HG03175 (cell line): ENCODE data around the gene SERPINB3.
"Not testable (repeated sequence)": the region's sequence is repeated elsewhere in the genome, so short reads cannot be mapped to it uniquely, and the experiment has no call there.

Experiments used
- ATAC-seq: cut with Tn5 transposase; IDR thresholded peaks from one replicate; pipeline ENCODE4 v1.9.1; 2021; ENCODE audit warnings: mild to moderate bottlenecking, moderate library complexity; ENCODE audit not compliant: unreplicated experiment

Gene SERPINB3

DNA sequence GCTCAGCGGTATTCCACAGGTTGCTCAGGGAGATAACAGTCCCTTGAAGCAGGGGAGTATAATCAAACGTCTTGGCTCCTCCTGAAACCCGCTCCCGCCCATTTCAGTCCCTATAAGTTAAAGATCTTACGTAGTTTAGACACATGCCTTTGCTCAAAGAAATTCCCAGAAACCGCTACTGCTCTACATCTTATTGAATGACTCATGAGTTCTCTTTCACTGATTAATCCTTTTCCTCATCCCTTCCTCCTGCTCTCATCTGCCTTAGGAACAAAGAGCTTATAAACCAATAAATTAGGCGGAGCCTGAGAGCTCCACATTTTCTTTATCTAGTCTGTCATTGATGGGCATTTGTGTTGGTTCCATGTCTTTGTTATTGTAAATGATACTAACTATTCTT lies 13.5 kb downstream of the SERPINB3 start:
- ATAC-seq = no peak

DNA sequence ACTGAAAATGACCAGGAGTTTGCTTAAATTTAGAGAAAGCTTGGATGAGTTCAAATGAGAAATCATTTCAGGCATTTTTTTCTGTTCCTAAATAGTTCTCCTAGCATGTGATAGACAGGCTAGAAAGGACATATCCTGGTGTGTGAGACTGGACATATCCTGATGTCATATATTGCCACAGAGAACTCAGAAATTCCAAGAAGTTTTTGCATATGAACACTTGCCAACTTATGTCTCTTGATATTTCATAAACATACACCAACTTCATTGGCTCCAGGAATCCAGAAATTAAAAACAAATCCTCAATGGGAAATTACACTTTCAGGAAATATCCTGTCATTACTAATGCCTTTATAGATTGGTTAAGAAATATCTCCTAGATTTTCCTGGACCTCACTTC lies 14.8 kb downstream of the SERPINB3 start:
- ATAC-seq = no peak

GRCh38 chr18:63644694-63645093 lies 17.0 kb downstream of the SERPINB3 start:
- not testable (repeated sequence) for ATAC-seq

DNA sequence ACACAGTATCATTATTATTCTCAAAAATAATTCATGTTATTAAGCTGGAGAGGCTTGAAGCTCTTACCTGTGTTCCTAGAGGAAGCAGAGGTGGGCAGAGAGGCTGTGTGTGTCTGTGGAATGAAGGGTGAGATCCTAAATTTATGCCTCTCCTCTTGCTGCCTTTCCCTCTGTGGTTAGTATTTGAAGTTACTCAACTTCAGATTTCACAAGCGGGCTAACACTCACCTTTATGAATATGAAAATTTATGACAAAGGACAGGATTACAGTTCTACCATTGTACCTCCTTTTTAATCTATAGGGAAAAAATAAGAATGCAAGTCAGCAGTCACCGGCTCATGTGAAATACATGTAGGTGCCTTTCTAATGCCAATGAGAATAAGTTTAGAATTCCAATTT lies 17.6 kb downstream of the SERPINB3 start, which contains the start of gene SERPINB4:
SERPINB4 (minus strand) TSS at position 115 of the 400 bp plus-strand sequence. CDS start 679 bp downstream, outside the sequence.
- not testable (repeated sequence) for ATAC-seq

DNA sequence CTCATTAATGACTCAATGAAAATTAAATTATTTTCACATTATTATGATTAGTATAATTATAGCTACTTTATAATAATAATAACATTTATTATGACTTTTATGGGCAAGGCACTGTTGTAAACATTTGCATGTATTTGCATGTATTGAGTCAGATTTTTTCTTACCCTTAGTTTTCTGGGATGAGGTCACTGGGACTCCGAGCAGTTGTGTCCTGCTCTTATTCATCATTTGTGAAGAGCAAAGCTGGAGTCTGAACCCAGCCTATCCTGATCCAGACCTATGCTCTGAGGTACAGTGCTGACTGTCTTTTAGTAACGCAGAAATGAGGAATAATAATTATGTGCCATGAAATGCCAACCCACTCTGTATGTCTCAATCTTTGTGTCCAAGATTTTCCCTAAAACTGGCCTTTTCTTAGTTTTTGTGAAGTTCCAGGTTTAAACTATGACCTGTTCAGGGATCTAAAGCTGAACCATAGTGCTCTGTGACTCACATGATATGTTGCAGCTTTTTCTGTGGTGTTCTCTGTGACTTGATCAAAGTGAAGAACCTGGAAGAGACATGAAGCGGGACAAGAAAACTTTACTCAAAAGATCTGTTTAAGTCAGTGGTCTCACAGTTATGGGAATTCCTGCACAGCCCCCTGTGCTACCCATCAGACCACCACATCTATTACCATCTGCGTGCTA lies 18.9 kb downstream of the SERPINB3 start:
- ATAC-seq = not testable (repeated sequence)

DNA sequence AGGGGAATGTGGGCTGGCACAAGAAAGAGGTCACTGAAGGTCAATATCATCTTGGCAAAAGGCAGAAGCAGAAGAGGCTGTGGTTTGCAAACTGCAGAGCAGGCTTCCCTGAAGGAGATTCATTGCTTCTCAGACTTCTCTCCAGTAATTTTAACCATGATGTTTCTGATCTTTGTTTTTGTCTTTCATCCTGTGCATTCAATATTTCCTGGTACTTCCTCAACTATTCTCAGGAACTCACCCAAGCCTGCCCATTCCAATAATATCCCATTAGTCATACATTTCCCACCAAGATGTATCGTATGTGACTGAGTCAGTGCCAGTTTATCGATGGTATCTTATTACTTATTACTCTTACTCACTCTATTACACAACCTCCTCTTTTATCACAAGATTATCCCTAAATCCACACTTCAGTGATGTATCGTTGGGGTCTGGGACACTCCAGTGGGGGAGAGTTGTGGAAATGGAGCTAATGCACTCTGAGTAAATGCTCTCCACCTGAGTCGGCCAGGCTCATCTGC lies 20.5 kb downstream of the SERPINB3 start:
- ATAC-seq = not testable (repeated sequence)

DNA sequence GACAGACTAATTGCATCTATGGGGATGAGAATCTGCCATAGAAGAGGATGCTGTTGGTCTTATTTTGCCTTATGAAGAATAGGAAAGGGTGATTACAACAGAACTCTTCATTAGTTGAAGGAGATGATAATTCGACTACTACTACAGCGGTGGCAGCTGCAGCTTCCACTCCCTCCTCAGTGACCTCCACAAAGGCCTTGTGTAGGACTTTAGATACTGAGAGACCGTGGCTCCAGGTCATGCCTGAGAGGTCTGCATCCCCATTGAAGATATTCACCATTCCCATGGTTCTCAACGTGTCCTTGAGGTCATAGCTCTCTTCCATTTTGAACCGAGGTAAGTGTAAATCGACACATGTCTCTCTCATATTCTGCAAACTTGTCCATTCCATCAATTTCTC lies 24.0 kb downstream of the SERPINB3 start:
- ATAC-seq = no peak

DNA sequence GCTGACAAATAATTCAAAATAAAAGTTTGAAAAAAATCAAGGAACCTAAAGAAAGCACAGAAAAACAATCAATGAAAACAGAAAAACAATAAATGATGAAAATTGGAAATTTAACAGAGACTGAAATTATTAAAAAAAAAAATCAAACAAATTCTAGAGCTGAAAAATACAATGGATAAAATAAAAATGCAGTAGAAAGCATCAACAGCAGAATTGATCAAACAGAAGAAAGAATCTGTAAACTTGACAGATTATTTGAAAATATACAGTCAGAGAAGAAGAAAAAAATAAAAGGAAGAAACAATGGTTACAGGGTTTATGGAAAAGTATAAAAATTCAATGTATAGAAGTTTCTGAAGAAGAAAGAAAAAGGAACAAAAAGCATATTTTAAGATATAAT lies 33.9 kb downstream of the SERPINB3 start:
- no peak for ATAC-seq

- ATAC-seq = no peak
Observed at GRCh38 chr18:63626431-63626830, 35.3 kb downstream of the SERPINB3 start.

GRCh38 chr18:63624863-63625262 lies 36.8 kb downstream of the SERPINB3 start:
- ATAC-seq = no peak

- no peak for ATAC-seq
Observed at GRCh38 chr18:63619661-63620060, 42.0 kb downstream of the SERPINB3 start.

DNA sequence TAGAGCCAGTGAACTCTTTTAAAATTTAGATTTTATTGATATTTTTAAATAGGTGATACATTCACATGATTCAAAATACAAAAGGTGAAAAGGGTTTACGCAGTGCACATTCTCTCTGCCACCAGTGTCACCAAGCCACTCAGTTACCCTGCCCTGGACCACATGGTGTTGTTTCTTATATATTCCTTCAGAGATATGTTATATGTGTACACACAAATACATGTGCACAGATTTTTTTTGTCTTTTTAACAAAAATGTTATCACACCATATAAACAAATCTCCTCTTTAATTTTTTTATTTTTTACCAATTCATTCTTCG lies 43.8 kb downstream of the SERPINB3 start:
- no peak for ATAC-seq

DNA sequence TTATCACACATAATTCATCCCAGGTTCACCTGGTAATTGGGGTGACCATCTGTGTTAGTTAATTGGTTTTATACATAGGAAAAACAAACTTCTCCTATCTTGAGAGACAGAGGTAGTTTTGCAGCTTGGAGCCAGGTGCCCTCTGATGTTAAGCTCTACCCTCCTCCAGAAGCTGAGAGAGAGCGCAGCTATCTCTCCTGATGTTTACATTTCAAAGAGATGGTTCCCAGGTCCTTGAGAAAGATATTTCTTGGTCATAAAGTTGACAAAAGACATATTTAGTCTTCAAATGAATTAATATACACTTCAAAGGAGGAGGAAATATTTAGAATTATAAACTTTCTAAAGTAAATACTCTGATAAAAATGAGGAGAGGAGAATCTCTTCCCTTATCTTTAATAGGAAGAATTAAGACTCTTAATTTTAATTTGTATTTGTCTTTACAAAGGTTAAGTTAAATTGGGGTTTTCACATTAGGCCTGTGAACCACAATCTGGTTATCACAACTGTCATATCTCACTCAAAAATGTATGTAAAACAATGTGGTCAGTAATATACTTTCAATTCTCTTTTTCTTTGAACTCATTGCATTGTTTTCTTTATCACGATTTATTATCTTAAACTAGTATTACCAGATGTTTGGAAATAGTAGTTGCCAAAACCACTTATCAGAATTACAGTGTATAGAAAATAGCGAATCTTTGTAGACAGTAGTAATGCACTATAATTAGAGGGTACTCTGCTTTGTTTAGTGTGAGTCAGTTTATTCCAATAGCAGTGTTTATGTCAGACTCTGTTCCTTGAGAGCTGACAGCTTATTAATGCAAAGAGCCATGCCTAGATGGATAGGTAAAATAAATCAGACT lies 44.4 kb downstream of the SERPINB3 start:
- peak; percentile 76 for ATAC-seq

DNA sequence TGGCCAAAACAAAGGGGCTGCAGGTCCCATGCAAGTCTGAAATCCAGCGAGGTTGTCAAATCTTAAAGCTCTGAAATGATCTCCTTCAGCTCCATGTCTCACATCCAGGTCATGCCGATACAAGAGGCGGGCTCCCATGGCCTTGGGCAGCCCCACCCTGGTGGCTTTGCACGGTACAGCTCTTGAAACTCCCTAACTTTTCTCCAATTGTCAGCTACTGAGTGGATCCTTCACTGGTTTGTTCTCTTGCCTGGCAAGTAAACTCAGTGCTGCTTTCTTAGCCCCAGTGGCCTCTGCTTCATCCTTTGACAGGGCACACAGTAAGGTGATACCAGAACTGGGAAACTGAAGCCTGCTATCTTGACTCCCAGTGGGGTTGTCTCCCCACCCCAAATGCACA lies 48.3 kb downstream of the SERPINB3 start:
- ATAC-seq = no peak

DNA sequence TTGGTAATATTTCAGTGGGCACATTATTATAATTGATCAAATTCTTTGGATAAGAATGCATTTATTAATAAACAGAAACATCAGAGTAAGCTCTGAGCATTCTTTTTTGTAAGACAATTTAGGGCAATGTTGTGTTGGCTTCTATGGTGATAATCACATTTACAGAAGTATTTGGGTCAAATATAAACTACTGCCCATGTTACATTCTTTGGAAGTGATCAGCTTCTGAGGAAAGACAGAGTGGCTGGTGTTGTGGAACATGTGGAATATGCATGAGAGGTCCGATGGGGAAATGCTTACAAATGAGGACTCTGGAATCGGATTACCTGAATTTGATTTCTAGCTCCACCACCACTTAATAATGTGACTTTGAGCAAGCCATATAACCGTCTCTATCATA lies 55.2 kb downstream of the SERPINB3 start:
- ATAC-seq = no peak
